GM11168 (cell line): ENCODE measurements around the gene INSR.
"Not testable (repeated sequence)": the region's sequence is repeated elsewhere in the genome, so short reads cannot be mapped to it uniquely, and the experiment has no call there.

Source experiments
- in situ Hi-C: fragments of 300-500 bp; cut with MboI; formaldehyde crosslinking; loops from one replicate; pipeline ENCODE4 v1.12.0; 2022; ENCODE audit warnings: low sequenced_read_pairs; ENCODE audit not compliant: unreplicated experiment

The INSR gene

DNA sequence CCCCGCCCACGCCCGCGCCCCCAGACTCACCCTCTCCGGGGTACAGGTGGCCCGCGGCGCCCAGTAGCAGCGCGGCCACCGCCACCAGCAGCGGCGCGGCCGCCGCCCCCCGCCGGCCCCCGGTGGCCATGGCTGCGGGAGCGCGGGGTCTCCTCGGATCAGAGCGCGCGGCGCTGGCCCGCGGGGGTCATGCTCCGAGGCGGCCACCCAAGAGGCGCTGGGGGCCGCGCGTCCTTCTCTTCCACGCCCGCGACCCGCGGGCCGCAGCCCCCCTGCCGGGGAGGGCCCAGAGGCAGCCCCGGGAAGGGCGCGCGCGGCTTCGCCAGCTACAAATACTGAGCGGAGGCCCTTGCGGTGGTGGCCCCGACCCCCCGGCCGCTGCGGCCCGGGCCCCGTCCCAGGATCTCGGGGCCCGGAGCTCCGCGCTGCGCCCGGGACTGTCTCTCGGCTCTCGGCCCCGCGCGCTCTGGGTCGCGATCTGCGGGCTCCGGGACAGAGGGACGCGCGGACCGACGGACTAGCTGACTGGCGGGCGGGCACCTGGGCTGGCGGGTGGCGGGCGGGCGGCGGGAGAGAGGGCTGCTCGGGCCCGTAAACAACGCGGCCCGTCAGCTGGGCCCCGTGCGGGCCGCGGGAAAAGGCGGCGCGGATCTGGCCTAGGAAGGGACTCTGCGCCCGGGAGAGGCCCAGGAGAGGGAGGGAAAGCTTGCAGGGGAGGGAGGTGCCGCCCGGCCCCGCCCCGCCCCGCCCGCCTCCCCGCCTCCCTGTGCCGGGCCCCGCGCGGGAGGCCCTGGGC lies at the start of gene INSR:
Gene INSR, minus strand, starts transcription at position 653 of the 796 bp plus-strand sequence. Its CDS starts 523 bp downstream, at position 130.
- in situ Hi-C loops: loop anchor here (5.0 kb wide), 1 partner anchor 97 kb away; no protein-coding TSS in a partner anchor

DNA sequence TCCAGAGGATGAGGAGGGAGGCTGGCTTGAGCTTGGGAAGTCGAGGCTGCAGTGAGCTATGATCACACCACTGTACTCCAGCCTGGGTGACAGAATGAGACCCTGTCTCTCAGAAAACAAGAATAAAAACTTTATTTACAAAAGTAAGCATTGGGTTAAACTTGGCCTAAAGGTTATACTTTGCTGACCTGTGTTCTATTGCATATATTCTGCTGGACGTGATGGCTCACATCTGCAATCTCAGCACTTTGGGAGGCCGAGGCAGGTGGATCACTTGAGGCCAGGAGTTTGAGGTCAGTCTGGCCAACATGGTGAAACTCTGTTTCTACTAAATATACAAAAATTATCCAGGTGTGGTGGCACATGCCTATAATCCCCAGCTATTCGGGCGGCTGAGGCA lies 47.9 kb upstream of the INSR start:
- in situ Hi-C loops: loop anchor here (10.0 kb wide), 1 partner anchor 237 kb away; no protein-coding TSS in a partner anchor

DNA sequence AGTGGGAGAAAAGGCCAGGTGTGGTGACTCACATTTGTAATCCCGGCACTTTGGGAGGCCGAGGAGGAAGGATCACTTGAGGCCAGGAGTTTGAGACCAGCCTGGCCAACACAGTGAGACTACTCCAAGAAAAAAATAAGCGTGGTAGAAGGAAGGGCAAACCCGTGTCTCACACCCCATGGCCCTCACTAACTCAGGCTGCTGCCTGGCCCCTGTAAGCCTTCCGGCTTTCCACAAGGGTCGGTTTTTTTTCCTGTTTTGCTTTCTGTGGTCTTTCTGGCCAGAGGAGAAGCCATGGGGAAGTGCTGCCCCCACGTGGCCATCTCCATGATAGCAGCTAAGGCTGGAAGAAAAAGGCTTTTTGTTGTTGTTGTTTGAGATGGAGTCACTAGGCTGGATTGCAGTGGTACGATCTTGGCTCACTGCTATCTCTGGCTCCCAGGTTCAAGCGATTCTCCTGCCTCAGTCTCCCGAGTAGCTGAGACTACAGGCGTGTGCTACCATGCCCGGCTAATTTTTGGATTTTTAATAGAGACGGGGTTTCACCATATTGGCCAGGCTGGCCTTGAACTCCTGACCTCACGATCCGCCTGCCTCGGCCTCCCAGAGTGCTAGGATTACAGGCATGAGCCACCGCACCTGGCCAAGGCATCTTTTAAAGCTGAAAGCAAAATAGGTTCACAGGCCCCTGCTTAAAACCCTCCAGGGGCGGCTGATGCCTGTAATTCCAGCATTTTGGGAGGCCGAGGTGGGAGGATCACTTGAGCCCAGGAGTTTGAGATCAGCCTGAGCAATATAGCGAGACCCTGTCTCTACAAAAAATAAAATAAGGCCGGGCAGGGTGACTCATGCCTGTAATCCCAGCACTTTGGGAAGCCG lies 47.0 kb upstream of the INSR start:
- in situ Hi-C loops: loop anchor here (10.0 kb wide), 1 partner anchor 236 kb away; no protein-coding TSS in a partner anchor

DNA sequence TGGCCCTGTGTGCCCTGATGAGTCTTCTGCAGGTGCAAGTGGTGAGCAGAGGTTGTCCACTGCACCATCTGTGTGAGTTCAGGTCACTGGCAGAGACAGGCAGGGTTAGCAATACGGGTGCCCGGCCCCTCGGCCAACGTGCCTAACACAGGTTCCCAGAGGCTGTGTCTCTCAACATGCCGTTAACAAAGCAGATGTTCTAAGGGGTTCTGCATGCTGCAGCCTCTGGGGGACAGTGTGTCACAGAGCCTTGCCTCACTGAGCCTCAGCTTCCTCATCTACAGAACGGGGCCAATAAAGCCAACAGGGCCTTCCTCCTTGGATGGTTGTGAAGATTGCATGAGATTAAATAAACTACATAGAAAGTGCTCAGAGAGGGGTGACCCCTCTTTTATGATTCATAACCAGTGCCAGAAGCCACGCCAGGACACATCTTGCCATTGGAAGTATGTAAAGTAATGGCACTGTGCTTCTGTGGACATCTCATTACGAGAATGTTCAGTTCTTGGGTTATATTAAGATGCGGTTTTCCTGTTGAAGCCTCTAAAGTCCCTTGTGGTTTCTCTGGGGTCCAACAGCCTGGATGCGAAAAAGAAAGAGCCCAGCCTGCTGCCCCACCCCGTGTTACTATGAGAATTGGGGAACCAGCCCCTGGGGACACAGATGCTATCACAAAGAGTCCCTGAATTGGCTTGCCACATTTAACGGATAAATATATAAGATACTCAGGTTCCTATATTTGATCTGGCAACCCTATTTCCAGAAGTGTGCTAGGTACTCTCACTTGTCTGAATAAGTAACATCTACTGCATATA lies 43.4 kb upstream of the INSR start:
- in situ Hi-C loops: no loop called here

DNA sequence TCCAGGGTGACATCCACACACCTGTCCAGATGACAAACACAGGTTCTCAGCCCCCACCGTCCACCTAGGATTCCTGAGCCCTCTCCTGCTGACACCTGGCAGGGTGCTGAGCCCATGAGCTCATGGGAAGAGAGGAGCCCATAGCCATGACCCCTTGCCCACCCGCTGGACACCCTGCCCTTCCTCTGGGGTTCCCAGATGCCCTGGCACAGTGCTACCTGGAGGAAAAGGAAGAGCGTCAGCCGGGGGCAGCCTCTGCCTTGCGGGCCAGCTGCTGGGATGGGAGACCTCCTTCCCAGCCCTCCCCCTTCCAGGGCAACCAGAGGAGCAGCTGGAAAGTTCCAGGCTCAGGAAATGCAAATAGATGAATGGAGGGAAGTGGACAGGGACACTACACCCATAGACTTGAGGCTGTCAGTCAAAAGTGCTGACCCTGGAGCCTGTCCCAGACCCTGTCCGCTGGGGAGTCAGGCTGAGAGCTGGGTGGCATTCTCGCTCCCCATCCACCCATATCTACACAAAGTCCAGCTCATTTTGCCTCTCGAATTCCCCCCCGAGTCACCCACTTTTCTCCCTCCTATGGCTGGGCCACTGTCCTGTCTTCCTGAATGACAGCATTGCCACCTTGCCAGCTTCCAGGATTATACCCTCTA lies 42.2 kb upstream of the INSR start:
- in situ Hi-C loops: no loop called here

DNA sequence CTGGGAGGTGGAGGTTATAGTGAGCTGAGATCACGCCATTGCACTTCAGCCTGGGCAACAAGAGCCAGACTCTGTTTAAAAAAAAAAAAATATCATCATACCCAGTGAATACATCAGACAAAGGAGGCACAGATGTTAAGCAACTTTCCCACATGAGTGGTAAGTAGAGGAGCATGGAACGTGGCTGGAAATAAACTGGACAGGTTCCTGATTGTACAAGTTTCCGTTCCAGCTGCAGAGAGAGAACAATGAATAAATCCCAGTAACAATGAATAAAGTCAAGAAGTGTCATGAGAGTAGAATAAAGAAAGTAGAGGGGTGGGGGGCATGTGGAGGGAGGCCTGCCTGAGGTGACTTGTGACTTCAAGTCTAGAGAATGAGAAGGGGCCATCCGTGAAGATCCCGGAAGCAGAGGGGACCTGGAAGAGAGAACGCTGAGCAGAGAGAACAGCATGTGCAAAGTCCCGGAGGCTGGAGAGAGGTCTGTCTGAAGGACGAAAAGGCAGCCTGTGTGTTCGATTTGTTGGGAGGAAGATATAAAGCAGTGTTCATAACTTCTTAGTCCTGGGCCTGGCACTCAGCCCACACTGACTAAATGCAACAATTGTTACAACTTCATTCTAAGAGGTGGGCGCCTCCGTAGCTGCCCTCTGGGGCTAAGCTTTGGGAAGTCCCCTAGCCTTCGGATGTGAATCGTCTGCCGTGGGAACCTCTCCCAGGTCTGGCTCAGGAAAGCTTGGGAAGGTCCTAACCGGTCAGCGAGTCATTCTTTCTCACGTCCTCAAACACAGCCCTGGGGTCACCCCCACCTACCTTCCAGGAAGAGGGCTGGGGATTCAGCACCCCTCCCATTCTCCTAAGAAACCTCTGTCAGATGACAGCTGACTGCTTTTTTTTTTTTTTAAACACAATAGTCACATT lies 39.2 kb upstream of the INSR start:
- in situ Hi-C loops: no loop called here

DNA sequence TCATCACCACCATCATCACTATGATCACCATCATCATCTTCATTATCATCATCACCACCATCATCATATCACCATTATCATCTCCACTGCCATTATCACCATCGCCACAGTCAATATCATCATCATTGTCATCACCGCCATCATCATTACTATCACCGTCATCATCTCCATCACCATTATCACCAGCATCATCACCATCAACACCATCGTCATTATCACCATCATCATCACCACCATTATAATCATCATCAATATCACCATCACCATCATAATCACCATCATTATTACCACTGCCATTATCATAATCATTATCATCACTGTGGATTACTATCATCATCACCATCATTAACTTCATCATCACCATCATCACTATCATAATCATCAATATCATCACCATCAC lies 37.2 kb upstream of the INSR start:
- in situ Hi-C loops: no loop called here

DNA sequence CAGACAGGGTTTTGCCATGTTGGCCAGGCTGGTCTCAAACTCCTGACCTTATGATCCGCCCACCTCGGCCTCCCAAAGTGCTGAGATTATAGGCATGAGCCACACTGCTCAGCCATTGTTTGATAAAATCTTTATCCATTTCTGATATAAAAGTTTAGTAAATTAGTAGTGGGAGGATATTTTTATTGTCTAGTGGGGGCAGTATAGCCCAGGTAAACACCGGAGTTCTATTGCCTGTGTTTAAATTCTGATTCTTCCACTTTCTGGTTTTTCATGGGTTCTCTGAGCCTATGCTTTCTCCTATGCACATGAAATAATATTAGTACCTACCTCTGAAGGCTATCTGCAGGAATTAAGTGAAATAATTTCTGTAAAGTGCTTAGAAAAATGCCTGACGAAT lies 34.4 kb upstream of the INSR start:
- in situ Hi-C loops: no loop called here

DNA sequence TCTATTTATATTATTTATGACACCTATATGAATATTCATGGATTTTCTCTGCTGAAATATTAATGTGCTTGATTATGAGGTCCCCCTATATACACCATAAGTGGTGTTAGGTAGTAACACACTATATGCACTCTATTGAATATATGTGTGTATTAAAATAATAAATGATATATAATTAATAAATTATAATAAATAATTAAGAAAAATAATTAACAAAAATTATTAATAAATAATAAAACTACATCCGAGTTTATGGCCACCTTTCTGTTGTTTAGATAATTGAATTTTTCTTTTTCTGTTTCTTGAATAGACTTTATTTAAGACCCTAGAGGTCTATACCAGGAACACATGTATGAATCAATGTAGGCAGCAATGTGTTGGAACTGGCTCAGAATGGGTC lies 33.6 kb upstream of the INSR start:
- in situ Hi-C loops: no loop called here

DNA sequence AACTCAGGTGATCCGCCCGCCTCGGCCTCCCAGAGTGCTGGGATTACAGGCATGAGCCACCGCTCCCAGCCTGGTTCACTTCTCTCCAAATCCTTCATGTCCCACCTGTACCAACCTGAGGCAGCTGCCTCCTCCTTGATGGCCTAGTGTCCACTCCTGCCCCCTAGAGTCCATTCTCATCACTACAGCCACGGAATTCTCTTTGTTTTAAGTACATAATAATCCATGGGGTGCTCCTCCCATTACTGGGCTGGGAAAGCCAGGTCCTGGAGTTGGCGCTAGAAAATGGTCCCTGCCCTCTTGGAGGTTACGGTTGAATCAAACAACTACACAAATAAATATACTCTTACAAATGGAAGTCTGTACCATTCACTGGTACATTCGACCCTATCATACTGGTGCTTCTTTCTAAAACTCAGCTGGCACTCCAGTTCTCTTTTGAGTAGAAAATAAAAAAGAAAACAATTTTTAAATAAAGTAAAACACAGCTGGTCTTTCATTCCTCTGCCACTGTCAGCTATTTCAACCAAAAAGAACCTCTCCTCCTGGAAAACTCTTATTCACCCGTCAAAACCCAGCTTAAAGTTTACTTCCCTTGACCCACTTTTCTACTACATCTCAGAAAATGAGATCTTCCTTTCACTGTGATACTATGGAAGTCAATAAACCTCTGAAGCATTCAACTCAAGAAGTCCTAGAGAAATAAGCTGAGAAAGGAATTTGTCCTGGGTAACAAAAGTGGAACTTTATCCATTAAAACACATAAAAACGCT lies 32.1 kb upstream of the INSR start:
- in situ Hi-C loops: no loop called here

DNA sequence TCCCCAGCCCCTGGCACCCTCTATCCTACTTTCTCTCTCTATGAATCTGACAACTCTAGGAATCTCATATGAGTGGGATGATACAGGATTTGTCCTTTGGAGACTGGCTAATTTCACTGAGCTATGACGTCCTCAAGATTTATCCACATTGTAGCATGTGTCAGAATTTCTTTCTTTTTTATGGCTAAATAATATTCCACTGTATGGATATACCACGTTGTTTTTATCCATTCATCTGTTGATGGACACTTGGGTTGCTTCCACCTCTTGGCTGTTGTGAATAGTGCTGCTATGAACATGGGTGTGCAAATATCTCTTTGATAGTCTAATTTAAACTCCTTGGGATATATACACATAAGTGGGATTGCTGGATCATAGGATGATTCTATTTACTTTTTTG lies 24.0 kb upstream of the INSR start:
- in situ Hi-C loops: no loop called here

DNA sequence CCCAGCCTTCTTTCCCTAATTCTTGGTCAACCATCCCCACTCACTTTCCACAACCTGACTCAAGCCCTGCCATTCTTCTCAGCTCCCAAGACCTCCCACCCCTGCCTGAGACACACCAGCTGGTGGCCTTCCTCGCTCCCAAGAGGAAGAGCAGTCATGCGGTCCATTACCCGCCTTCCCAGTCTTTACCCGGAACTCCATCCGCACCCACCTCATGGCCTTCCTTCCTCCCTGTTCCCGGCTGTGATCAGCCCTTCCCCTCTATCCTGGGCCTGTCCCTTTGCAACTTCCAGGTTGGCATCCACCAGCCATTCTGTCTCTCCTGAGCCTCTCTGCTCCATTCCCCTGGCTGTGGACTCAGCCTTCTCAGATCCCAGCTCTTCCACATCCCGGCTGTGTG lies 18.6 kb upstream of the INSR start:
- in situ Hi-C loops: no loop called here

DNA sequence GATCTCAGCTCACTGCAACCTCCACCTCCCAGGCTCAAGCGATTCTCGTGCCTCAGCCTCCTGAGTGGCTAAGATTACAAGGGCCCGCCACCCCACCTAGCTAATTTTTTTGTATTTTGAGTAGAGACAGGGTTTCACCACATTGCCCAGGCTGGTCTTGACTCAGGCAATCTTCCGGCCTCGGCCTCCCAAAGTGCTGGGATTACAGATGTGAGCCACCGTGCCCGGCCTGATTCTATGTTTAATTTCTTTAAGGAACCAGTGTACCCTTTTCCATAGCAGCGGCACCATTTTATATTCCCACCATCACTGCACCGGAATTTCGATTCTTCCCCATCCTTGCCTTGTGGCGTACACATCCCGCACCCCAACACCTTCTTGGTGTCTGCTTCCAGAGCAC lies 17.7 kb upstream of the INSR start:
- in situ Hi-C loops: no loop called here

DNA sequence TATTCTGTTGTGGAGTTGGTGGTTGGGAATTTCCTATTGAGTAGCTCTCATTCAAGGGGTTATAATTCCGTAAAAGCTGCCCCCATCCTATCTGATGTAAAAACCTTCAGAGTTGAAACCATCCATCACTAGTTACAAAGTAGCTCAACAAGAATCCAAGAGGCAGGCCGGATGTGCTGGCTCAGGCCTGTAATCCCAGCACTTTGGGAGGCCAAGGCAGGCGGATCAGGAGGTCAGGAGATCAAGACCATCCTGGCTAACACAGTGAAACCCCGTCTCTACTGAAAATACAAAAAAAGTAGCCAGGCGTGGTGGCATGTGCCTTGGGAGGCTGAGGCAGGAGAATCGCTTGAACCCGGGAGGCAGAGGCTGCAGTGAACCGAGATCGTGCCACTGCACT lies 14.1 kb upstream of the INSR start:
- in situ Hi-C loops: not testable (repeated sequence)

DNA sequence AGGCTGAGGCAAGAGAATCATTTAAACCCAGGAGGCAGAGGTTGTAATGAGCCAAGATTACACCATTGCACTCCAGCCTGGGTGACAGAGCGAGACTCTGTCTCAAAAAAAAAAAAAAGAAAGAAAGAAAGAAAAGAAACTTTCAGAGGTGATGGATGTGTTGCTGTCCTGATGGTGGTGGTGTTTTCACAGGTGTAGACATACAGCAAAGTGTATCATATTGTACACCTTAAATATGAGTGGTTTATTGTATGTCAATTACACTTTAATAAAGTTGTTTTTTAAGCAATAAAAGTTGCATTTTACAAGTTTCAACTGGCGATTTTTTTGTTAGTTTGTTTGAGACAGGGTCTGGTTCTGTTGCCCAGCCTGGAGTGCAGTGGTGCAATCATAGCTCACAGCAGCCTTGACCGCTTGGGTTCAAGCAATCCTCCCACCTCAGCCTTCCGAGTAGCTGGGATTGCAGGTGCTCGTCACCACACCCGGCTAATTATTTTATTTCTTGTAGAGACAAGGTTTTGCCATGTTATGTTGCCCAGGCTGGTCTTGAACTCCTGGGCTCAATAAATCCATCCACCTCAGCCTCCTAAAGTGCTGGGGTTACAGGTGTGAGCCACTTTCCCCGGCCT lies 13.5 kb upstream of the INSR start:
- in situ Hi-C loops: no loop called here

DNA sequence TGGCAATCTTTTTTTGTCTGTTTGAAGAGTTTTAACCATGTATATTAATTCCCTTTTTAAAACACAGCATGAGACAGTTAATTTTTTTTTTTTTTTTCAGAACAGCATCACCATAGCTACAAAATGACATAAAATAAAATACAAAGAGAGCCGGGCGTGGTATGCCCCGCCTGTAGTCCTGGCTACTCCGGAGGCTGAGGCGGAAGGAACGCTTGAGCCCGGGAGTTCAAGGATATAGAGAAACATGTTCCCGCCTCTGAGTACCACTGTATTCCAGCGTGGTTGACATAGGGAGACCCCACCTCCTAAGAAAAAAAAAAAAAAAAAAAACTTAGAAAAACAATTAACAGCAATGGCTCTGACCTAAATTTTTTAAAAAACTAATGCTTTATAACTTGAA lies 10.0 kb upstream of the INSR start:
- in situ Hi-C loops: no loop called here

DNA sequence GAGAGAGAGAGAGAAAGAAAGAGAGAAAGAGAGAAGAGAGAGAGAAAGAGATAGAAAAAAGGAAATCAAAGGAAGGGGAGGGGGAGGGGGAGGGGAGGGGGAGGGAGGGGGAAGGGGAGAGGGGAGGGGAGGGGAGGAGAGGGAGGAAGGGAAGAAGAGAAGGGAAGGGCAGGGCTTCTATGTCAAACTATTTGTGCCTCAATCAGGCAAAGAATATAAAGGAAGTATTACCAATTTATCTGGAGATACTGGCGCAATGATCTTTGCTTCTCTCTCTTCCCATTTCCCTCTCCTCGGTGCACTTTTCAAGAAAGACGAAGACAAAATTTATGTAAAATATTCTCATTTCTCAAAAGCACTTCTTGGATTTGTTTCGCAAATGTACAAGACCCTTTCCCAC lies 9.3 kb upstream of the INSR start:
- in situ Hi-C loops: no loop called here

DNA sequence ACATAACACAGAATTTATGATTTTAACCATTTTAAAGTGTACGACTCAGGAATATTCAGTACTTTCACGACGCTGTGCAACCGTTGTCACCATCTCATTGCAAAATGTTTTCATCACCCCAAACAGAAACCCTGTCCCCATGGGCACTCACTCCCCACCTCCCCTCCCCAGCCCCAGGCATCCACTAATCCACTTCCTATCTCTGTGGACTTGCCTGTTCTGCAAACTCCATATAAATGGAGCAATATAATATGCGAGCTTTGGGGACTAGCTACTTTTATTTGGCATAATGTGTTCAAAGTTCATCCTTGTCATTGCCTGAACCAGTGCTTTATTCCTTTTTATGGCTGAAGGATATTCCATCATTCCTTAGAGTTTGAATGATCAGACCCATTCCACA lies 7.3 kb upstream of the INSR start:
- in situ Hi-C loops: no loop called here
